ENCODE results near the gene BORCS6. TPM values are rescaled to one million over a fixed set of nuclear protein-coding genes. Genes with fewer than 3 reads are reported as not detected.

Gene BORCS6
- total and polyA plus RNA-seq, 2 of the 4 experiments (the other 2 are of a cell fraction): 2.7 to 3.3 TPM

- TF ChIP-seq SMC3 (IDR thresholded peaks at IDR 0.05; ENCODE audit: low read depth, low read length): no peak
- TF ChIP-seq MAFK (IDR thresholded peaks at IDR 0.05; ENCODE audit: low read depth, low read length): no peak
Measured at GRCh38 chr17:8192070-8192815, 2.3 kb upstream of the BORCS6 start (continued).

GRCh38 chr17:8190506-8190905 lies 526 bp upstream of the BORCS6 start:
- Histone ChIP-seq H2BK15ac (ENCODE audit: low read depth, low read length) (peak overlapping the region; percentile 81; the same call in 2 of the 3 replicates), H3K4me3 (ENCODE audit: insufficient read depth, low read depth, low read length) (peak overlapping the region; percentile 25; the same call in 1 of the 2 replicates), H4K20me1 (ENCODE audit: insufficient read depth, low read length) (peaks cover 22% of the 10 kb centered on the region), H4K8ac (ENCODE audit: low read depth in 2 of 2, low read length in 2 of 2) (peak overlapping the region; percentile 63 to 93), H3K14ac (replicated peaks; ENCODE audit: low read depth, low read length) (peak overlapping the region; percentile 56; the same call in 1 of the 2 replicates), H3K4ac (ENCODE audit: low read depth, low read length) (peak overlapping the region; percentile 70), H3K56ac (ENCODE audit: extremely low read depth, insufficient read depth, low read length) (no peak overlapping the region), H4K91ac (ENCODE audit: insufficient read depth, low read depth, low read length) (peak overlapping the region; percentile 78), H3K9me3 (ENCODE audit: control insufficient read depth, insufficient read depth, low read length) (no peaks in the 10 kb centered on the region), H3K27me3 (ENCODE audit: control insufficient read depth, insufficient read depth, low read length) (no peaks in the 10 kb centered on the region), H2BK120ac (ENCODE audit: low read depth, low read length) (peak overlapping the region; percentile 45; the same call in 1 of the 2 replicates), H3K4me2 (ENCODE audit: low read depth, low read length) (peak overlapping the region; percentile 67), H3K18ac (ENCODE audit: low read depth, low read length) (peak overlapping the region; percentile 33; the same call in 1 of the 2 replicates), H3K9ac (ENCODE audit: low read depth, low read length) (no peak overlapping the region; the same call in 1 of the 2 replicates), H2AK9ac (replicated peaks; ENCODE audit: low read depth, low read length, poor library complexity) (peak overlapping the region; percentile 93), H3K23ac (ENCODE audit: low read depth, low read length) (no peak overlapping the region), H2AFZ (replicated peaks; ENCODE audit: low read length, poor library complexity) (peak overlapping the region; percentile 97), H3K4me1 (ENCODE audit: control insufficient read depth, insufficient read depth, low read length) (peaks cover 13% of the 10 kb centered on the region), H3K36me3 (ENCODE audit: control insufficient read depth, insufficient read depth, low read length) (no peaks in the 10 kb centered on the region), H2BK5ac (ENCODE audit: low read depth, low read length, poor library complexity, severe bottlenecking) (peak overlapping the region; percentile 65), H2BK20ac (ENCODE audit: low read depth, low read length) (peak overlapping the region; percentile 23; the same call in 1 of the 2 replicates), H2AK5ac (ENCODE audit: low read depth, low read length) (peak overlapping the region; percentile 63; the same call in 1 of the 2 replicates), H3K27ac (ENCODE audit: insufficient read depth, low read length) (peak overlapping the region; percentile 41), H4K5ac (ENCODE audit: low read depth, low read length) (peak overlapping the region; percentile 95), H3K79me1 (ENCODE audit: low read depth in 1 of 2, low read length in 2 of 2) (peaks cover 0 to 21% of the 10 kb centered on the region in 2 experiments; a peak in 2 of 4 replicates), H3K9me1 (ENCODE audit: insufficient read depth, low read length) (peaks cover 21% of the 10 kb centered on the region)
- intact Hi-C loops (cut with micrococcal nuclease): no loop called here
- ChIA-PET CTCF (interaction anchor here (1.5 kb wide), 1 partner anchor 71 kb away, joined by 6 read pairs; no protein-coding TSS in a partner anchor), POLR2A (ENCODE audit: unreplicated experiment) (interaction anchor here (0.6 to 0.8 kb wide), 2 partner anchors 31 to 53 kb away, joined by 4 to 5 read pairs; no protein-coding TSS in a partner anchor)
- dilution Hi-C loops (cut with HindIII; ENCODE audit: low sequenced_read_pairs, unreplicated experiment): no loop called here
- ATAC-seq (ENCODE audit: low read depth): no peak
- in situ Hi-C loops (cut with MboI; ENCODE audit: low sequenced_read_pairs): no loop called here
- no peak for TF ChIP-seq RFX5 (IDR thresholded peaks at IDR 0.05; ENCODE audit: low read depth, low read length)
- no peak for TF ChIP-seq MAZ (IDR thresholded peaks at IDR 0.05; ENCODE audit: borderline replicate concordance, low read depth, low read length)
- no peak for DNase-seq
- WGBS, 2 experiments (ENCODE audit: extremely low coverage in 2 of 2, insufficient read length in 1 of 2): 20% methylated on average over 2 of the region's 6 CpGs; no CpG with 5 or more reads in 1 of the 2 experiments
- BruUV-seq (replicated peaks): no TSS peak

All from IMR-90 (cell line).